ENCODE results near the gene SLIT3.

DNA sequence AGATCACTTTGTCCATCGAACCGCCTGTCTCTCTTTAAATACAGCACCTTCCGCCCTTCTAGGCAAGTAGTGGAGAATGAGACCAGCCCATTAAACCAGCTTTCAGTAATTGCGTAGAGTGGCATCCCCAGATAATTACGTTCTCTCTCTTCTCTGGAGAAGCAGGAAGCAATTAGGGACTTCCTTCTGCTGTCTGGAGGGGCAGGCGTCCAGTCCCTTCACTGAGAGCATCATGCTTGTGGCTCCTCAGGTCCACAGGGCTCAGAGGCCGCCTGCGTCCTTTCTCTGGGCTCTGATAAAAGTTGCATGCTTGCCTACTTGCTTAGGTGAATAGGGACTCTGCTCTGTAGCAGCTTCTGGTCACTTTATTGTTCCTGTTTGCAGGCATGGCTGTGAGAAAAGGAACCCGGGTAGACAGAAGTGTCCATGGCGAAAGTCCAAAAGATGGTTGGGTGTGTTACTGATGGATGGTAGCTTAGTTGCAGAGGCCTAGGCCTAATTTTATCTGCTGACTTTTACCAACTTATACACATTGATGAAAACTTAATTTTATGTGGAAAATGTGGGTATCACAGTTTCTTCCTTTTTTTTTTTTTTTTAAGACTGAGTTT, 422.7 kb downstream of the SLIT3 start:
- TF ChIP-seq, protein P1, sequence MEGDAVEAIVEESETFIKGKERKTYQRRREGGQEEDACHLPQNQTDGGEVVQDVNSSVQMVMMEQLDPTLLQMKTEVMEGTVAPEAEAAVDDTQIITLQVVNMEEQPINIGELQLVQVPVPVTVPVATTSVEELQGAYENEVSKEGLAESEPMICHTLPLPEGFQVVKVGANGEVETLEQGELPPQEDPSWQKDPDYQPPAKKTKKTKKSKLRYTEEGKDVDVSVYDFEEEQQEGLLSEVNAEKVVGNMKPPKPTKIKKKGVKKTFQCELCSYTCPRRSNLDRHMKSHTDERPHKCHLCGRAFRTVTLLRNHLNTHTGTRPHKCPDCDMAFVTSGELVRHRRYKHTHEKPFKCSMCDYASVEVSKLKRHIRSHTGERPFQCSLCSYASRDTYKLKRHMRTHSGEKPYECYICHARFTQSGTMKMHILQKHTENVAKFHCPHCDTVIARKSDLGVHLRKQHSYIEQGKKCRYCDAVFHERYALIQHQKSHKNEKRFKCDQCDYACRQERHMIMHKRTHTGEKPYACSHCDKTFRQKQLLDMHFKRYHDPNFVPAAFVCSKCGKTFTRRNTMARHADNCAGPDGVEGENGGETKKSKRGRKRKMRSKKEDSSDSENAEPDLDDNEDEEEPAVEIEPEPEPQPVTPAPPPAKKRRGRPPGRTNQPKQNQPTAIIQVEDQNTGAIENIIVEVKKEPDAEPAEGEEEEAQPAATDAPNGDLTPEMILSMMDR (IDR thresholded peaks at IDR 0.05; ENCODE audit: poor library complexity), result no peak
- TF ChIP-seq EZH2 (IDR thresholded peaks at IDR 0.05; ENCODE audit: borderline replicate concordance), result no peak
